ENCODE results near the gene AGFG2. TPM values are rescaled to one million over a fixed set of nuclear protein-coding genes. Genes with fewer than 3 reads are reported as not detected.

AGFG2 gene
- total RNA-seq, 2 donors from 2014 or later = 20.4 to 24.6 TPM

- no peaks in the 10 kb centered on the region for H3K9me3 ChIP-seq
- H3K27me3 ChIP-seq = no peaks in the 10 kb centered on the region
- H3K27ac ChIP-seq = no peak overlapping the region
- peaks cover 47% of the 10 kb centered on the region for H3K4me1 ChIP-seq
- DNase-seq = no peak
- WGBS, 2 donors = 94 to 95% methylated on average over 10 to 11 of the region's 11 CpGs
- intact Hi-C loops (cut with DNase I) = no loop called here
- ATAC-seq = no peak
- peaks cover 0 to 1% of the 10 kb centered on the region in 2 donors for H3K36me3 ChIP-seq (replicated peaks in 1 of 2; ENCODE audit: insufficient read depth in 1 of 2, low read depth in 2 of 2)
- TF ChIP-seq POLR2A (IDR thresholded peaks at IDR 0.05) (no peak), CTCF (IDR thresholded peaks at IDR 0.05) (no peak)
- no peak overlapping the region for H3K4me3 ChIP-seq
Observed at GRCh38 chr7:100565133-100565571, 26.1 kb downstream of the AGFG2 start.

- intact Hi-C loops (cut with DNase I) = no loop called here
- peak overlapping the region in 2 of 4 donors; percentile 83 to 84 for H3K27ac ChIP-seq
Observed at GRCh38 chr7:100566018-100566531, 27.1 kb downstream of the AGFG2 start.

GRCh38 chr7:100567031-100567730, 28.2 kb downstream of the AGFG2 start:
- H3K27me3 ChIP-seq = no peaks in the 10 kb centered on the region
- no peak overlapping the region for H3K4me3 ChIP-seq
- TF ChIP-seq CTCF (IDR thresholded peaks at IDR 0.05) (no peak), POLR2A (IDR thresholded peaks at IDR 0.05) (no peak)
- ATAC-seq (no peak), DNase-seq (no peak)
- no peaks in the 10 kb centered on the region for H3K36me3 ChIP-seq (replicated peaks in 1 of 2; ENCODE audit: insufficient read depth in 1 of 2, low read depth in 2 of 2)
- H3K4me1 ChIP-seq = peaks cover 59% of the 10 kb centered on the region
- no peaks in the 10 kb centered on the region for H3K9me3 ChIP-seq
- WGBS, 2 donors = 72 to 76% methylated on average over 8 to 12 of the region's 12 CpGs
- peak overlapping the region; percentile 62 to 84 (median 83) for H3K27ac ChIP-seq
- intact Hi-C loops (cut with DNase I) = no loop called here

More at GRCh38 chr7:100566018-100566531, 27.1 kb downstream of the AGFG2 start:
- ATAC-seq = no peak
- H3K36me3 ChIP-seq (replicated peaks in 1 of 2; ENCODE audit: insufficient read depth in 1 of 2, low read depth in 2 of 2) = no peaks in the 10 kb centered on the region
- WGBS, 2 donors = 81 to 87% methylated on average over 5 to 6 of the region's 6 CpGs
- TF ChIP-seq POLR2A (IDR thresholded peaks at IDR 0.05) = no peak
- no peaks in the 10 kb centered on the region for H3K27me3 ChIP-seq
- no peak overlapping the region for H3K4me3 ChIP-seq
- peaks cover 55% of the 10 kb centered on the region for H3K4me1 ChIP-seq
- no peak for DNase-seq
- H3K9me3 ChIP-seq = no peaks in the 10 kb centered on the region

- Histone ChIP-seq H3K4me3 (no peak overlapping the region), H3K27me3 (no peaks in the 10 kb centered on the region), H3K36me3 (replicated peaks in 1 of 2; ENCODE audit: insufficient read depth in 1 of 2, low read depth in 2 of 2) (no peaks in the 10 kb centered on the region), H3K27ac (peak overlapping the region; percentile 62 to 84 (median 83)), H3K9me3 (no peaks in the 10 kb centered on the region), H3K4me1 (peaks cover 59% of the 10 kb centered on the region)
- TF ChIP-seq POLR2A (IDR thresholded peaks at IDR 0.05) = no peak
- TF ChIP-seq CTCF (IDR thresholded peaks at IDR 0.05) = no peak
- intact Hi-C loops (cut with DNase I) = no loop called here
- 11 to 20% methylated on average over 2 to 3 of the region's 3 CpGs for WGBS, 2 donors
- peak; percentile 24 for ATAC-seq
- DNase-seq = peak in 3 of 4 donors; percentile 53 to 81 (median 58)
Observed at GRCh38 chr7:100567751-100568175, 28.8 kb downstream of the AGFG2 start.

- DNase-seq = peak; percentile 86 to 95 (median 93)
- TF ChIP-seq CTCF (IDR thresholded peaks at IDR 0.05) = no peak
- TF ChIP-seq POLR2A (IDR thresholded peaks at IDR 0.05) = no peak
- peak; percentile 72 for ATAC-seq
- Histone ChIP-seq H3K9me3 (no peaks in the 10 kb centered on the region), H3K4me3 (no peak overlapping the region), H3K27me3 (no peaks in the 10 kb centered on the region), H3K36me3 (replicated peaks in 1 of 2; ENCODE audit: insufficient read depth in 1 of 2, low read depth in 2 of 2) (no peaks in the 10 kb centered on the region), H3K4me1 (peaks cover 59% of the 10 kb centered on the region), H3K27ac (peak overlapping the region; percentile 62 to 84 (median 83))
- 27 to 33% methylated on average over 7 to 10 of the region's 11 CpGs for WGBS, 2 donors
- intact Hi-C loops (cut with DNase I) = no loop called here
Observed at GRCh38 chr7:100568176-100568895, 29.3 kb downstream of the AGFG2 start.
